Kidney glomerular epithelial cell (primary cell): ENCODE results near the gene ARRB1.

Source experiments
- DNase-seq: peaks from one replicate; lab custom pipeline; 2025; lab: John Stamatoyannopoulos, UW

Gene ARRB1

GRCh38 chr11:75273411-75274391 lies 77.8 kb downstream of the ARRB1 start:
- no peak for DNase-seq

DNA sequence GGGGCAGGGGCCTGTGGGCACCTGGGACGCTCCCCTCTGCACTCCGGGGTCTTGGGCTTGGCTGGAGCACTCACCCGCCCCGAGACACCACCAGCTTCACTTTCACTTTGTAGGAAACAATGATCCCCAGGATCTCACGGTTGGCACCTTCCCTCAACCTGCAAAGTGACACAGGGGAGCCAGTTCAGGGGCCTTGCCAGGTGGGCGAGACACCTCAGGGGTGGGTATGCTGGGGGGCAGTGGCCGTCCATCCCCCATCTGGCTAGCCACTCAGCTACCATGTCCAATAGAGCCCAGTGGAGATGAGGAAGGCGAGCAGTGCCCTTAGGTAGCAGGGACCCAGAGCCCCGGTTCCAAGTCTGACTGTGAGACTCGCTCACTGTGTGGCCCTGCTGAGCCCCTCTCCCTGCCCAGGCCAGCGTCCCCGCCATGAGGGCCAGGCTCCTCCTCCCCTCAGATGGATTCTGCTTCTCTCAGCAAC lies 78.6 kb downstream of the ARRB1 start:
- no peak for DNase-seq

GRCh38 chr11:75272391-75272790 lies 79.1 kb downstream of the ARRB1 start:
- no peak for DNase-seq

DNA sequence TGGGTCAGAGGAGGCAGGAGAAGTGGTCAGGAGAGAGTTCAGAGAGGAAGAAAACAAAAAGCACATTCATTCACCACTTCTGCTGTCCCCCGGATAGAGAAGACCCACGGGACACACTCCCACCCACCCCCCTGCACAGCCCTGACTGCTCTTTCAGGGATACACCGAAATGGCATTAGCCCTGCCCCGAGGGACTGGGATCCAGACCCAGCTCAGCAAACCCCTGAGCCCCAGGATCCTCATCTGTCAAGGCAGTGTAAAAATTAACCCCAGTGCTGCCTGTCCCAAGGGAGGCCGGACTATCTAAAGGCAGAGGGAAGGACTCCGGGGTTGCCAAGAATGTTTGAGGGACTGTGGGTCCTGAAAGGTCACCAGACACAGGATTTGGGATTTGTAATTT lies 79.7 kb downstream of the ARRB1 start:
- no peak for DNase-seq

GRCh38 chr11:75270896-75271418 lies 80.5 kb downstream of the ARRB1 start:
- DNase-seq, result no peak

DNA sequence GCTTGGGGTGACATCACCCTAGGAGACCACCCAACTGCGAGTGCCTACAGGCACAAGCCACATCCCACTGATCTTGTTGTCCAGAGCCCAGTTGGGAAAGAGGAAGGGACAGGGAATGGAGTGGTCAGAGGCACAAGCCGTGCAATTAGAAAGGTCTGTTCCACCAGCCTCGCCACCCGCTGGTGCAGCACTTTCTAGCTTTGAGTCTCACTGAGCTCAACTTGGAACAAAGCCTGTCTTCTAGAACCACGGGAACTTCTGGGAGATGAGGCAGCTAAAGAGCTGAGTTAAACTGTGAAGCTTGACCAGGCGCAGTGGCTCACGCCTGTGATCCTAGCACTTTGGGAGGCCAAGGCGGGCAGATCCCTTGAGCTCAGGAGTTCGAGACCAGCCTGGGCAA lies 81.6 kb downstream of the ARRB1 start:
- no peak for DNase-seq

DNA sequence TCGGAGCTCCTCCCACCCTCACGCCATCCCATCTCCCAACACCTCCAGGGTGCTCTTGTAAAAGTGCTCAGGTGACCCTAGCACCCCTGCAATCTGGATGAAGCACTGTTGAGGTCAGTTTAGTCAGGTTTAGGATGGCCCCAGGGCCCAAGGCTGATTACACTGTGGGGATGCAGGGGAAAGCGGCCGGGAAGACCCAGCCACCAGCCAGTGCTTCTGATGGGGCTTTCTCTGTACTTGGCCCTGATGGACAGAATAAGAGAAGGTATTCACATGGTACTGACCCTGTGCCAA lies 82.1 kb downstream of the ARRB1 start:
- no peak for DNase-seq

DNA sequence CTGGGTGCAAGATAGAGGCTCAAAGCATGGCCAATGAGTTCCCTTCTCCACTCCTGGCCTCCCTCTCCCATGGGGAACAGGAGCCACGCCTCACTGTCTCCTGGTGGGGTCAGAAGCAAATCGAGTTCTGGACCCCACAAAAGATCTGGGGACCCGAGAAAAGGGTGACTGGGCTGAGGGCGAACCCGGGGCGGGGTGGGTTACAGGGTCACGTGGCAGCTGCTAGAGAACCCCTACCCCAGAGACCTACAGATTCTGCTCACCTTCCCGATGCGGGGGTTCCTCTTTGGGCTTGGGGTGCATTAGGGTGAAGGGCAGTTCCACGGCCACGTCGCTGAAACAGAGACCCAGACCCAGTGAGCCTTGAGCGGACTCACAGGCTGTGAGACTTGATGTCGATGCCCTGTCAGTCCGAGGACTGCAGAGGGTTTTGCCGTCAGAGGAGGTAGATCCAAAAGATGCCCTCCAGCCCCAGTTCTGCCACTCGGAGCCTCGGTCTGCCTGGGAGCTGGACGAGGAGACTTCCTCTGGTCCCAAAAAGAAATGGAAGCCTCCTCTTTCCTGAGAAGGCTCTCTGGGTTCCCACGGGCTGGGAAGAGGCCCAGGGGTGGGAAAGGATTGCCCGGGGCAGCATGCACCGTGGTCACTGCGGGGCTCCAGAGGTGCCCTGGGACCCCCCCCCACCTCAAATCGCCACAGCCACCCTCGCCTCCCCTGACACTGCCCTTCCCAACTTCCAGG lies 82.7 kb downstream of the ARRB1 start:
- DNase-seq, result no peak

GRCh38 chr11:75267171-75267970 lies 84.1 kb downstream of the ARRB1 start:
- DNase-seq, result no peak

- no peak for DNase-seq
These were observed 85.5 kb downstream of the ARRB1 start for GRCh38 chr11:75265851-75266531.

GRCh38 chr11:75264971-75265370 lies 86.5 kb downstream of the ARRB1 start:
- DNase-seq, result no peak

DNA sequence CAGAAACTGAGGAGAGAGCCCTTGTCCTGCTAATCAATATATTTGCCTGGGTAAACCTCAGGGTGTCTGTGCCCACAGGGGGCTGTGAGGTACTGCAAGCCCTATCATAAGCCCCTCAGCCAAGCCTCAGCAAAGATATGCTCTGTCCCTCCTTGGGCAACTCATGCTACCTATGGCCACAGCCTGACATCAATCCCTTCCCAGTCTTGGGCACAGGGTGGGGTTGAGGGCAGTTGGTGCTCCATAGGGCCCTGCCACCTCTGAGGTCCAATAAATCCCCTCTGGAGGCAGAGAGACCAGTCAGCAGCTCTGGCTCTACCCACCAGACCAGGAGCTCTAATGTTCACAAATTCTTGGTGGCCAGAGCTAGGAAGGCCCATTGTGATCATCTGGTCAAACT lies 87.1 kb downstream of the ARRB1 start:
- DNase-seq, result no peak

- DNase-seq, result no peak
These were observed 87.5 kb downstream of the ARRB1 start for GRCh38 chr11:75263944-75264349.

GRCh38 chr11:75262961-75263852 lies 88.3 kb downstream of the ARRB1 start:
- no peak for DNase-seq

GRCh38 chr11:75262436-75262835 lies 89.0 kb downstream of the ARRB1 start:
- no peak for DNase-seq

DNA sequence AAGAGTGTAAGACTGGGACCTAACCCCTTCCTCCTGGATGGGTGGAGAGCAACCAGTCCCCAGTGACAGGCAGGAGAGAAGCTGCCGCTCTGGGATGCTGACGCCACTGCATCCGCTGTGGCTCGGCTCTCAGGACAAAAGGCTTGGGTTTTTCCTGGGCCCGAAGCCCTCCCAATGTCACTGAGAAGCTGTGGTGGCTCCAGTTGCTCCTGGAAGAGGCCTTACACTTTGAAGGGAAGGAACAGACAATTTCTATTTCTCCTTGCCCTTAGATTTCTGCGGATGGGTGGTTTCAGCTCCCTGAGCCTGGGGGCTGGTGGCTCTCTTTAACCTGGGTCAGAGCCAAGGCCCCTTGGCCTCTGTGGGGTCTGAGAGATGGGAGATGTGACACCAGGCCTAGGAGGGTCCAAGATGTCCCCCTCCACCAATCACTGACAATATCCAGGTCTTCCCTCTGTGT lies 89.5 kb downstream of the ARRB1 start:
- no peak for DNase-seq

DNA sequence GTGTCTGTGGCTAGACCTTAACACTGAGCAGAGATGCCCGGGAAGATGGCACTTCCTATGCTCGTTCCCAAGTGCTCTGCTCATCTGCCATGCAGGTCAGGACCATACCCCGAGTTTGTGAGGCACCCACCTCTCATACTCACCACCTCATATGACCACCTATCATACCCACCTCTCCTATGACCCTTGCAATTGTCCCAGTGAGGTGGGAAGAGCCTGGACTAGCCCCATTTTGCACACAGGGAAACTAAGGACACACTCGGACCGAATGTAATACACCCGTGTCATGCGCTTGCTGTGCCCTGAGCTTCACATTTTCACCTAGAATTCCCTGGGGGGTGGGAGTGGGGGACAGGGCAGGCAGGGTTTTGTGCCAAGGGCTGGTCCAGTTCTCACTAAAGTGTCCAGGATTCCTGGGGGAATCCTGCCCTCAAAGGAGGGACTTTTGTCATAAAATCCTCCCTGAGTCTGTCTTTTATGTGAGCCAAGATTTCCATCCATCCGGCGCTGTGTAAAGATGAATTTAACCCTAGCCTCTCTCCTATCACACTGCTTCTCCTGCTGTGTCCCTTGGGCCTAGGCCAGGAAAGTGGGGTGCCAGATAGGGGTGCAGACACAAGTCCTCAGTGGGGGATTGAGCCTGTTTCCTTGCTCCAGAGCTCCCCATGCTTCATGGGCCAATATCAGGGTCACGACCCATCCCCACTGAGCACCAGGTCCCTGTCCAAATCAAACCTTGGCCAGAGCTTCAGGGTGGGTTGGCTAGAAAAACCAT lies 90.9 kb downstream of the ARRB1 start:
- DNase-seq, result no peak

DNA sequence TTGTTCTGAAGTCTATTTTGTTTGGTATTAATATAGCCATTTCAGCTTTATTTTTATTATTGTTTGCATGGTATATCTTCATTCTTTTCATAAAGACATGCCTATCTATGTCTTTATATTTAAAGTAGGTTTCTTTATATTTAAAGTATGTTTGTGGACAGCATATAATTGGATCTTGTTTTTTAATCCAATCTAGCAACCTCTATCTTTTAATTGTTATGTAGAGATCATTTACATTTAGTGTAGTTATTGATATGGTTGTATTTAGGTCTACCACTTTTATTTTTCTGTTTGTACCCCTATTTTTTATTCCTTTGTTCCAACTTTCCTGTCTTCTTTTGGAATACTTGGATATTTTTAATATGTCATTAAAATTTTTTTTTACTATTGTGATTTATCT lies 97.1 kb downstream of the ARRB1 start:
- DNase-seq, result no peak

DNA sequence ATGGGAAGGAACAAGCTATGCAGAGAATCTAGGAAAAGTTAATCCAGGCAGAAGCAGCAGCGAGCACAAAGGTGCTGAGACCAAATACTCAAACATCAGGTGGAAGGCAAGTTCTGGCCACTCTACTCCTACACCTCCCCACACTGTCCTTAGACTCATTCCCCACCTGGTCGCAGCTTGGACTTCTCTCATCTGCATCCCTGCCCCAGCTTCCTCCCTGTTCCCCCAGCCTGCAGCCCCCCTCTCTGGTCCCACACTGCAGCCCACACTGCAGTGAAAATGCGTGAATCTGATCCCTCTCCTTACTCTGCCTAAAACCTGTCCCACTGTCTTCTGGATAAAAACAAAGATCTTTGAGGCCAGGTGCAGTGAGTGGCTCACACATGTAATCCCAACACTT lies 101.8 kb downstream of the ARRB1 start:
- no peak for DNase-seq

DNA sequence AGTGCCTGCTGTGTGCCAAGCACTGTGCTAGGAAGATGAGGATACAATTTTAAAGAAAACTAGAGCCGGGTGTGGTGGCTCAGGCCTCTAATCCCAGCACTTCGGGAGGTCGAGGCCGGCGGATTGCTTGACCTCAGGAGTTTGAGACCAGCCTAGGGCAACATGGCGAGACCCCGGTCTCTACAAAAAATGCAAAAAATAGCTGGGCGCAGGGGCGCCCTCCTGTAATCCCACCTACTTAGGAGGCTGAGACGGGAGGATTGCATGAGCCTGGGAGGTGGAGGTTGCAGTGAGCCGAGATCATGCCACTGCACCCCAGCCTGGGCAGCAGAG lies 102.6 kb downstream of the ARRB1 start:
- DNase-seq, result no peak
